Naive thymus-derived CD4-positive, alpha-beta T cell (primary cell): ENCODE data around the gene MXD4. TPM values are rescaled to one million over a fixed set of nuclear protein-coding genes. Genes with fewer than 3 reads are reported as not detected.

Source experiments
- ATAC-seq: fragments of 150-1000 bp; cut with Tn5 transposase; 2 replicates; pipeline ENCODE4 v1.10.0; 2021; ENCODE audit warnings: mild to moderate bottlenecking, moderate library complexity
- CTCF ChIA-PET: fragments of 350-600 bp; sonication (Branson Sonifier 250); formaldehyde crosslinking; loops from one replicate; lab custom pipeline; 2021; ENCODE audit warnings: antibody characterized with exemption; lab: Charles Lee
- POLR2A ChIA-PET: fragments of 350-600 bp; sonication (Branson Sonifier 250); formaldehyde crosslinking; loops from one replicate; lab custom pipeline; 2021; ENCODE audit warnings: antibody characterized with exemption, inconsistent platforms; lab: Charles Lee
- DNase-seq, 9 donors: peaks; one replicate each; pipeline versions ENCODE4 v3.0.0 to v3.0.0-alpha.2; 2020 to 2022; ENCODE audit warnings: mixed read lengths in 1 of 9
- H3K27ac ChIP-seq: one replicate; pipeline ENCODE4 v1.7.0; 2013; ENCODE audit warnings: mild to moderate bottlenecking, low read depth, low read length, moderate library complexity
- H3K27me3 ChIP-seq, 2 donors: one replicate each; pipeline ENCODE4 v1.7.0; 2013; ENCODE audit warnings: low read length in 2 of 2, mild to moderate bottlenecking in 2 of 2, moderate library complexity in 2 of 2; ENCODE audit not compliant: control insufficient read depth in 2 of 2, insufficient read depth in 2 of 2
- H3K36me3 ChIP-seq, 3 experiments: 1 replicate in 2 of 3; 2 replicates in 1 of 3; pipeline ENCODE4 v1.7.0; 2013; ENCODE audit warnings: low read length in 3 of 3, mild to moderate bottlenecking in 3 of 3, moderate library complexity in 1 of 3; ENCODE audit not compliant: insufficient read depth in 3 of 3, control insufficient read depth in 2 of 3
- H3K4me1 ChIP-seq, 2 donors: one replicate each; pipeline ENCODE4 v1.7.0; 2013; ENCODE audit warnings: low read length in 2 of 2, mild to moderate bottlenecking in 2 of 2, moderate library complexity in 1 of 2; ENCODE audit not compliant: control insufficient read depth in 2 of 2, insufficient read depth in 2 of 2
- H3K4me3 ChIP-seq: 2 replicates; pipeline ENCODE4 v1.7.0; 2013; ENCODE audit warnings: mild to moderate bottlenecking, low read length
- H3K9me3 ChIP-seq, 3 experiments: 1 replicate in 2 of 3; 2 replicates in 1 of 3; pipeline ENCODE4 v1.7.0; 2013; ENCODE audit warnings: low read length in 3 of 3; ENCODE audit not compliant: control insufficient read depth in 2 of 3
- H3K27ac Mint-ChIP-seq, 9 donors: one replicate each; pipeline ENCODE4 v1.8.0; 2020 to 2022; ENCODE audit warnings: mixed read lengths in 9 of 9, mild to moderate bottlenecking in 8 of 9, moderate library complexity in 5 of 9, inconsistent platforms in 2 of 9
- H3K27me3 Mint-ChIP-seq, 5 donors: one replicate each; pipeline ENCODE4 v1.8.0; 2021 to 2022; ENCODE audit warnings: mixed read lengths in 5 of 5, mild to moderate bottlenecking in 1 of 5
- H3K36me3 Mint-ChIP-seq, 5 donors: one replicate each; pipeline ENCODE4 v1.8.0; 2020 to 2022; ENCODE audit warnings: mixed read lengths in 5 of 5, mild to moderate bottlenecking in 3 of 5, inconsistent platforms in 1 of 5
- H3K4me1 Mint-ChIP-seq, 7 donors: one replicate each; pipeline ENCODE4 v1.8.0; 2020 to 2022; ENCODE audit warnings: mixed read lengths in 7 of 7, mild to moderate bottlenecking in 3 of 7, inconsistent platforms in 1 of 7
- H3K4me3 Mint-ChIP-seq, 10 donors: one replicate each; pipeline ENCODE4 v1.8.0; 2020 to 2022; ENCODE audit warnings: mild to moderate bottlenecking in 10 of 10, mixed read lengths in 10 of 10, moderate library complexity in 6 of 10, inconsistent platforms in 2 of 10
- H3K9me3 Mint-ChIP-seq, 11 donors: one replicate each; pipeline ENCODE4 v1.8.0; 2020 to 2022; ENCODE audit warnings: mixed read lengths in 11 of 11, mild to moderate bottlenecking in 4 of 11, inconsistent platforms in 1 of 11, moderate library complexity in 1 of 11
- intact Hi-C, 2 donors: fragments of 100-400 bp; cut with micrococcal nuclease; formaldehyde crosslinking; loops; one replicate each; pipeline ENCODE4 v1.15.1; 2023
- polyA plus RNA-seq, 2 donors: library from polyadenylated mRNA; unstranded; fragments of 300-500 nt; fragmentation: Illumina TruSeq; gene quantifications; one replicate each; pipeline ENCODE4 v1.2.3, GENCODE V29; 2021
- total RNA-seq, 6 experiments: library from RNA in 5 of 6; stranded (reverse) in 5 of 6; gene quantifications; 1 replicate in 5 of 6; 2 replicates in 1 of 6; pipeline ENCODE4 v1.2.3 and lab custom pipeline; 2021 to 2026

MXD4 gene
- total and polyA plus RNA-seq, 7 experiments from 2014 or later = 18.9 to 106 (median 46.0) TPM

DNA sequence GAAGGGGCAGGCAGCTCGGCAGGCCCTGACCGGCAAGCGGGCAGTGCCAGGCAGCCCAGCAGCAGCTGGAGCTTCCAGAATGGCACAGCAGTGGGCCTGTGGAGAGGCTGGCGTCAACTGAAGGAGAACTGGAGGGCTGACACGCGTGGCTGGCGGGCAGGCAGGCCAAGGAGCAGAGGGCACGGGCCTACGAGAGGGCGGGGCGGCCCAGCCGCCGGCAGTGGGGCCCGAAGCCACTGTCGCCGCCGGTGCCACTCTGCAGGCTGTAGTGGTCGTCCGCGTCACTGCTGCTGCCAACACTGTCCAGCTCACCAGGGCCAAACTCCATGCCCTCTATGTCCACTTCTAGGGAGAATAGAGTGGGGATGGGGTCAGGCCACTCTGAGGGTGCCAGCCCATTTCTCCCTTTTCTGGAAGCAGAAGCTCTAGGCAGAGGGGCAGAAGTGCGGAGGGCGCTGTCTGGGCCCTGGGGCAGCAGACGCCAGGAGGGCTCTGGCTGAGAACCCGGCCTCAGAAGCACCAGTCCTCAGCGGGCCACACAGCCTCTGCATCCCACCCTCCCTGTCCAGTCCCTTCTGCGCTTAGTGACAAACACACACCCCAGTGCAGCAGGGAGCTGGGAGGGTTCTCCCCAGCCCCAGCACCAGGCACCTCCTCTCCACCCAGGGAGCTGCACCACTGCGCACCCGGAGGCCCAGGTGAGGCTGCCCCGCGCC lies 11.4 kb downstream of the MXD4 start:
- ChIA-PET POLR2A (interaction anchor here (1.5 kb wide), 1 partner anchor 12 kb away, joined by 6 read pairs; the partner anchor contains the start of gene MXD4), CTCF (interaction anchor here (0.6 kb wide), 1 partner anchor 159 kb away, joined by 3 read pairs; no protein-coding TSS in a partner anchor)
- peaks cover 6 to 73% (median 6%) of the 10 kb centered on the region in 3 experiments for H3K36me3 ChIP-seq
- no peaks in the 10 kb centered on the region for H3K4me1 ChIP-seq
- H3K9me3 ChIP-seq = no peaks in the 10 kb centered on the region
- peaks cover under 1 to 5% (median under 1%) of the 10 kb centered on the region in 7 donors for H3K4me1 Mint-ChIP-seq
- H3K27ac Mint-ChIP-seq = no peak overlapping the region
- intact Hi-C loops = no loop called here
- H3K27ac ChIP-seq = no peak overlapping the region
- H3K4me3 ChIP-seq = no peak overlapping the region
- H3K9me3 Mint-ChIP-seq = no peaks in the 10 kb centered on the region
- DNase-seq (peak in 1 of 9 donors; percentile 20), ATAC-seq (no peak)
- H3K36me3 Mint-ChIP-seq = peaks cover 0 to 9% (median 0%) of the 10 kb centered on the region in 5 donors
- H3K4me3 Mint-ChIP-seq = no peak overlapping the region
- H3K27me3 ChIP-seq = no peaks in the 10 kb centered on the region
- H3K27me3 Mint-ChIP-seq = no peaks in the 10 kb centered on the region

DNA sequence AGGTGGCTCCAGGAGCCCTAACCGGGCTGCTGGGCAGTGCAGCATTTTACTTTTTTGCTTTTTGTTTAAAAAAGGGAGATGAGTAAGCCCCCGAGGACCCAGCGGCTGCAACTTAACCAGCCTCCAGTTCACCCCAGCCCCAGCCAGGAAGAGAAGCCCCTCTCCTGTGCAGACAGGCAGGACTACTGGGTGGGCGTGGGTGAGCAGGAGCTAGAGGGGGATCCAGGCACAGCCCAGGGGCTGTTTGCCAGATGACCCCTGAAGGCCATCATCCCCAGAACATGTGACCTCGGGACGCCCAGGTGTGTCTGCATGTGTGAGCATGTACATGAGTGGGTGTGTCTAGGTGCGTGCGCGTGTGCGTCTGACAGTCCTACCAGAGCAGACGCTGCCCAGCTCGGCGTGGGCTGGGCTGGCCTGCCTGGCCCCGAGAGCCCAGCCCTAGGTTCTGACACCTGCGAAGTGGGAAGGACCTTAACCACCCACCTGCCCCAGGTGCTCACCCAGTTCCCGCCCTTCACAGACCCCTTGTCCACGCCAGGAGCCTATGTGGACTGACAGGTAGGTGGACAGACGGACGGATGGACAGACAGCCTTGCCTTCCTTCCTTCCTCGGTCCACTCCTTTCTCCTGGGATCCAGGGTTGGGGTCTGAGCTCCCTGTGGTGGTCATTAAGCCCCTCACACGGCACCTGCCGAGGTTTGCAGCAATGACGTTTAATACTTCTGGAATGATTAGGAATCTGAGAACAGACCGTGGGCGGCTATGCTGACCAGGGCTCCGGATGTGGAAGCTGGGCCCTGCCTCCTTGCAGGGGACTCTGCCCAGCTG lies 12.2 kb downstream of the MXD4 start:
- Histone ChIP-seq H3K4me1 (no peaks in the 10 kb centered on the region), H3K27me3 (no peaks in the 10 kb centered on the region), H3K27ac (no peak overlapping the region), H3K36me3 (peaks cover 1 to 68% (median 6%) of the 10 kb centered on the region in 3 experiments), H3K9me3 (no peaks in the 10 kb centered on the region), H3K4me3 (no peak overlapping the region)
- Mint-ChIP-seq H3K36me3 (peaks cover 0 to 9% (median 0%) of the 10 kb centered on the region in 5 donors), H3K4me1 (peaks cover 8 to 13% (median 9%) of the 10 kb centered on the region in 7 donors), H3K27me3 (no peaks in the 10 kb centered on the region), H3K9me3 (no peaks in the 10 kb centered on the region), H3K27ac (peak overlapping the region in 1 of 9 donors; percentile 32), H3K4me3 (no peak overlapping the region)
- ATAC-seq (no peak), DNase-seq (no peak)
- ChIA-PET CTCF (interaction anchor here (0.6 to 2.0 kb wide), 2 partner anchors 30 to 159 kb away, joined by 3 to 4 read pairs; no protein-coding TSS in a partner anchor), POLR2A (interaction anchor here (1.5 kb wide), 1 partner anchor 13 kb away, joined by 6 read pairs; the partner anchor contains the start of gene MXD4)
- intact Hi-C loops = no loop called here

DNA sequence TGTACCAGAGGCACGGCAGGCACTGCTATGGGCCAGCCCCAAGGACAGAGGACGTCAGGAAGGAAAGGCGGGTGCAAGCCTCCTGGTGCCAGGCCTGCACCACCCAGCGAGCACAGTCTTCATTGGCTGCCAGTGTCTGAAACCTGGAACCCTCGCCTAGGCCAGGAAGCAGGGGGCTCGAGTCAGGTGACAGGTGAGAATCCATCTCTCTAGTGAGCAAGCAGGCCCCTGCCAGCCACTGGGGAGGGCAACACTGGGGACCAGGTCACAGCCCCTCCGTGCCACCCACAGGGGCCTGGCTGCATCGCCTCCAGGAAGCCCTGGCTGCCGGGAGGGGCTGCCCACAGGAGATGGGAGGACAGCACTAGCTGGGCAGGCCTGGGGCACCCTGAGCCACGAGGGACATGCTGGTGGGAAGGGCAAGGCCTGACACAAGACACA lies 13.1 kb downstream of the MXD4 start:
- ATAC-seq = no peak
- POLR2A ChIA-PET = no interaction called here
- H3K4me1 ChIP-seq = no peaks in the 10 kb centered on the region
- H3K9me3 ChIP-seq = no peaks in the 10 kb centered on the region
- Mint-ChIP-seq H3K4me1 (peaks cover 10 to 16% (median 15%) of the 10 kb centered on the region in 7 donors), H3K36me3 (peaks cover 0 to under 1% (median 0%) of the 10 kb centered on the region in 5 donors), H3K9me3 (no peaks in the 10 kb centered on the region), H3K4me3 (no peak overlapping the region), H3K27ac (peak overlapping the region in 1 of 9 donors; percentile 74), H3K27me3 (peaks cover 0 to 1% (median 0%) of the 10 kb centered on the region in 5 donors)
- no peaks in the 10 kb centered on the region for H3K27me3 ChIP-seq
- no peak overlapping the region for H3K4me3 ChIP-seq
- DNase-seq = peak in 1 of 9 donors; percentile 18
- intact Hi-C loops = no loop called here
- peaks cover 0 to 60% (median 0%) of the 10 kb centered on the region in 3 experiments for H3K36me3 ChIP-seq
- CTCF ChIA-PET = interaction anchor here (2.0 kb wide), 1 partner anchor 29 kb away, joined by 4 read pairs; no protein-coding TSS in a partner anchor
- H3K27ac ChIP-seq = no peak overlapping the region

DNA sequence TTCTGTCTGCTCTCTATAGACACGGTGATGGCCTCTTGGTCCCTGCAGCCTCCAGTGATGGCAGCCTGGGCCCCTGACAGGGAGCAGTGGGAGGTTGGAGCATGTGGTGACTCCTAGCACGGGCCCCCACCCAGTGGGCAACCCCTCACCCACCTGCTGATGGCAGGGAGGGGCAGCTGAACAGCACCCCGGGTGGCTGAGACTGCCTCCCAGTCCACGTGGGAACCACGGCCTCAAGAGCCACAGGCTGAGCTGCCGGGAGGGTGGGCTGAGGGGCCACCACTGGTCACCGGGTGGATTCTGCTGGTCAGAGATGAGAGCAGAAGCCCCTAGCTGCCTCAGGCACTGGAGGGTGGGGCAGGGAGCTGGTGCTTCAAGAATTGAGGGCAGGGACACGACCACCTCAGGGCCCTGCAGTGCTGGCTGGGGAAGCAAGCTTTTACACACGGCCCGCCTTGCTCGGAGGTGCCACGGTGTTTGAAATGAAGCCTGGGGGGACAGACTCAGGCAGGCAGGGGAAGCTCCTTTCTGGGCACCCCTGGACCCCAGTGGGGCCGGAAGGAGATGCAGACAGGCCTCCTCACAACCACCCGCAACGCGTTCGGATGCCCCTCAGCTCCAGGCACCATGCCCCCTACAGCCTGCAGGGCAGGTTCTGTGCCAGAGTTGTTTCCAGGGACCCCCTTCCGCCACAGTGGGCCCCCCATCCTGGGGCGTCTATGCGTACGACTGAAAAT lies 13.7 kb downstream of the MXD4 start:
- Histone ChIP-seq H3K9me3 (no peaks in the 10 kb centered on the region), H3K27me3 (no peaks in the 10 kb centered on the region), H3K27ac (no peak overlapping the region), H3K4me3 (no peak overlapping the region), H3K4me1 (no peaks in the 10 kb centered on the region), H3K36me3 (peaks cover 0 to 54% (median 0%) of the 10 kb centered on the region in 3 experiments)
- Mint-ChIP-seq H3K27ac (no peak overlapping the region), H3K36me3 (no peaks in the 10 kb centered on the region), H3K9me3 (no peaks in the 10 kb centered on the region), H3K4me1 (peaks cover 16 to 22% (median 20%) of the 10 kb centered on the region in 7 donors), H3K27me3 (peaks cover 0 to 6% (median 0%) of the 10 kb centered on the region in 5 donors), H3K4me3 (no peak overlapping the region)
- ChIA-PET CTCF (interaction anchor here (0.6 to 2.0 kb wide), 2 partner anchors 9 to 28 kb away, joined by 3 to 4 read pairs; no protein-coding TSS in a partner anchor), POLR2A (interaction anchor here (0.8 kb wide), 1 partner anchor 16 kb away, joined by 3 read pairs; no protein-coding TSS in a partner anchor)
- intact Hi-C loops = no loop called here
- DNase-seq = peak in 1 of 9 donors; percentile 17
- ATAC-seq = peak; percentile 8

DNA sequence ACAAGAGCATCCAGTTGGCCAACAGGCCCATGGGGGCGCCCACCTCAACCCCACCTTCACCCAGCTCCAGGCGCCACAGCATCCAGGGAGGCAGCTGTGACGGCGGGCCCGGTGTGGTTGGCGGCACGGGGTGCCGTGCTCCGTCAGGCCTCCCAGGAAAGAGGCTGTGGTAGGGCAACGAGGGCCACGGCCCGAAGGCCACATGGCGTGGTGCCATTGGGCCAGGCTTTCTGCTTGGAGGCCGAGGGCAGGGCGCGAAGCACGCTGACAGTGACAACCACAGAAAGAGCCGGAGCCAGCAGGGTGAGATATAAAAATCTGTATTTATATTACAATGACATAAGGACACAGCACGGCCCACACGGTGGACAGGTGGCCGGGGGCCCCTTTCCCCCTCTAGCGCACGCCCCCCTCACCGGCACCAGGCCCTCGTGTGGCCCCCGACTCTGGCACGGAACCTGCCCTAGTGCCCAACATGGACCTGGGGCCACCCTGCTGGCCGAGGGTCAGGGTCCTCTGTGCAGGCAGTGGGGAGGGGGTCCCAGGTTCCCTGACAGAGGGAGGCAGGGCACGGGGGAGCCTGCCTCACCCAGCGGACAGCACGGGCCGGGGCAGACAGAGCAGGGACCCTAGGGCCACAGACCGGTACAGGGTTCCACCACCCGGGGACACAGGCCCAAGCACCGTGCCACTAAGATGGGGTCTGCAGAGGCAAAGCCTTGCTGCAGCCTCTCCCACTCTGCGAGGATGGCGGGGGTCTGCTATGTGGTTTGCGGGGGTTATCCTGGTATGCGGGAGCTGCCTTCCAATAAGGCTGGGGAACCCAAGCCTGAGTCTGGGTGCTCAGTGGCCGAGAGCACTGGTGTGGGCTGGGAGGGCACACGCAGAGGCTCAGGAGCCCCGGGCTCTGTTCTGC lies 14.5 kb downstream of the MXD4 start:
- no peak overlapping the region for H3K4me3 ChIP-seq
- H3K4me1 Mint-ChIP-seq = peaks cover 18 to 24% (median 20%) of the 10 kb centered on the region in 7 donors
- no peaks in the 10 kb centered on the region for H3K9me3 Mint-ChIP-seq
- no peaks in the 10 kb centered on the region for H3K4me1 ChIP-seq
- H3K36me3 ChIP-seq = peaks cover 0 to 48% (median 0%) of the 10 kb centered on the region in 3 experiments
- CTCF ChIA-PET = interaction anchor here (2.0 kb wide), 1 partner anchor 27 kb away, joined by 4 read pairs; no protein-coding TSS in a partner anchor
- intact Hi-C loops = no loop called here
- H3K4me3 Mint-ChIP-seq = no peak overlapping the region
- ATAC-seq (no peak), DNase-seq (peak in 1 of 9 donors; percentile 20)
- H3K36me3 Mint-ChIP-seq = no peaks in the 10 kb centered on the region
- H3K27me3 ChIP-seq = no peaks in the 10 kb centered on the region
- no peaks in the 10 kb centered on the region for H3K9me3 ChIP-seq
- POLR2A ChIA-PET = interaction anchor here (0.8 kb wide), 1 partner anchor 15 kb away, joined by 3 read pairs; no protein-coding TSS in a partner anchor
- H3K27me3 Mint-ChIP-seq = peaks cover 0 to 6% (median 0%) of the 10 kb centered on the region in 5 donors
- no peak overlapping the region for H3K27ac Mint-ChIP-seq
- H3K27ac ChIP-seq = no peak overlapping the region
